GM12864 (cell line): ENCODE results near the gene ZNF212.

ENCODE experiments used
- DNase-seq: peaks from one replicate; pipeline ENCODE4 v3.0.0-alpha.2; 2011; ENCODE audit warnings: low read depth
- H3K4me3 ChIP-seq: 2 replicates; pipeline ENCODE4 v1.5.1; 2011; ENCODE audit warnings: mild to moderate bottlenecking, low read depth, low read length, control low read depth
- TF ChIP-seq, protein P1 (sequence below): IDR thresholded peaks from 2 replicates; pipeline ENCODE4 v1.5.1; 2011; ENCODE audit warnings: low read depth, mild to moderate bottlenecking, moderate library complexity, low read length, control low read depth, inconsistent platforms; ENCODE audit errors: missing control alignments

The ZNF212 gene

DNA sequence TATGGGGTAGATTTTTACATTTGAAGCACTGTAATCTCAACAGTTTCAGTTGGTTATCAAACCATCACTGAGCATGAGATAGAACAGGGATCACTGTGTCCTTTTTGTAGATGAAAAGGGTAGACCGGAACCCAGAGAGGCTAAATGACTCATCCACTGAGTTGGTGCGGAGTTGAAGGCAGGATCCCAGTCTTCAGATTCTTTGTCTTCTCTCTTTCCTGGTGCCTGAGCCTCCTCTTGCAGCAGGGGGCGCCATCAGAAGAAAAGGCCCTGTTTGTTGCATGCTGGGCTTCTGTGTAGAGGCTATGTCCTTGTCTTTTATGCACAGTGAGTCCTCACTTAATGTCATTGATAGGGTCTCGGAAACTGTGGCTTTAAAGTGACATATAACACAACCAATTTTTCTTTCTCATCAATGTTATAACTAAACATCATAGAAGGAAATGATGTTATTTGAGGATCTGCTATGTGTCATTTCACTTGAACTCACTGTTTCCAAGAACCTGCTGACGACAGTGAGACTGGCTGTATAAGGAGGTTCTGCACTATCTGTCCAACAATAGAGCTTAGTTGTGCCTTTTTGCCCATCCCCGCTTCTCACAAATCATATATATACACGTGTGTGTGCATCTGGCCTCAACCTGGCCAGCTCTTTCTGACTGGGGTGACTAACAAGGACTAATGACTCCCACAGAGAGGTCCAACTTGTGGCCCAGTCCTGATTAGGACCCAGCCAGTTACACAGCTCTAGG lies 29.8 kb upstream of the ZNF212 start:
- TF ChIP-seq, protein P1, sequence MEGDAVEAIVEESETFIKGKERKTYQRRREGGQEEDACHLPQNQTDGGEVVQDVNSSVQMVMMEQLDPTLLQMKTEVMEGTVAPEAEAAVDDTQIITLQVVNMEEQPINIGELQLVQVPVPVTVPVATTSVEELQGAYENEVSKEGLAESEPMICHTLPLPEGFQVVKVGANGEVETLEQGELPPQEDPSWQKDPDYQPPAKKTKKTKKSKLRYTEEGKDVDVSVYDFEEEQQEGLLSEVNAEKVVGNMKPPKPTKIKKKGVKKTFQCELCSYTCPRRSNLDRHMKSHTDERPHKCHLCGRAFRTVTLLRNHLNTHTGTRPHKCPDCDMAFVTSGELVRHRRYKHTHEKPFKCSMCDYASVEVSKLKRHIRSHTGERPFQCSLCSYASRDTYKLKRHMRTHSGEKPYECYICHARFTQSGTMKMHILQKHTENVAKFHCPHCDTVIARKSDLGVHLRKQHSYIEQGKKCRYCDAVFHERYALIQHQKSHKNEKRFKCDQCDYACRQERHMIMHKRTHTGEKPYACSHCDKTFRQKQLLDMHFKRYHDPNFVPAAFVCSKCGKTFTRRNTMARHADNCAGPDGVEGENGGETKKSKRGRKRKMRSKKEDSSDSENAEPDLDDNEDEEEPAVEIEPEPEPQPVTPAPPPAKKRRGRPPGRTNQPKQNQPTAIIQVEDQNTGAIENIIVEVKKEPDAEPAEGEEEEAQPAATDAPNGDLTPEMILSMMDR = peak; percentile 79
- peak; percentile 18 for DNase-seq
- H3K4me3 ChIP-seq = no peak overlapping the region

DNA sequence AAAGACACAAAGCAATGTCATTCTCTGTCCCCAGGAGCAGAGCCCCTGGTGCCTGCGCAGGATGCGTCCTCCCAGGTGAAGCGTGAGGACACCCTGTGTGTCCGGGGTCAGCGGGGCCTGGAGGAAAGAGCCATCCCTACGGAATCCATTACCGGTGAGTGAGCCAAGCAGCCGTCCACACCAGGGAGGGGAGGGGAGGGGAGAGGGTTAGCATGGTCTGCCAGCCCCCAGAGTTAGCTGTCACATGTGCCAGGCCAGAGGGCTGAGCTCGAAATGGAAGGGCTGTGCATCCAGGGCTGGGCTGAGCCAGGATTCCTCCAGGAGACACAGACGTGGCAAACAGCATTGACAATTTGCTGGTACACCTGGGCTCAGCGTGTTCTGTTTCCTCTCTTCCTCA lies 28.9 kb upstream of the ZNF212 start:
- DNase-seq = no peak
- TF ChIP-seq, protein P1 = no peak

DNA sequence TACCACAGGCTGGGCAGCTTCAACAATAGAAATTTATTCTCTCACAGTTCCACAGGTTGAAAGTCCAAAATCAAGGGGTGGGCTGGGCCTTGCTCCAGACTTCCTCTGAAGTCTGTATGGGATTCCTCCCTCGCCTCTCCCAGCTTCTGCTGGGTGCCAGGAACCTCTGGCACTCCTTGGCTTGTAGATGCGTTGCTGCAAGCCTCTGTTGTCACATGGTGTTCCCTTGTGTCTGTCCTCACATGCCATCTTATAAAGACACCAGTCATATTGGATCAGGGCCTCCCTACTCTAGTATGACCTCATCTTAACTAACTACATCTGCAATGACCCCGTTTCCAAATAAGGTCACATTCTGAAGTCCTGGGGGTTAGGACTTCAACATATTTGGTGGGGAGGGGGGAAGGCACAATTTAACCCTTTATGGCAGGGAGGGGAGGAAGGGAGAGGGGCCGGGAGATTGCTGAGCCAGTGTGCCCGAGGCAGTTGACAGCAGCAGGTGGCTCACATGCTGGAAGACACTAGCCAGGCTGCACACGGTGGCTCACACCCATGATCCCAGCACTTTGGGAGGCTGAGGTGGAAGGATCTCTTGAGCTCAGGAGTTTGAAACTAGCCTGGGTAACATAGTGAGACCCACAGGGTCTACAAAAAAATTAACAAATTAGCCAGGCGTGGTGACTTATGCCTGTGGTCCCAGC lies 25.3 kb upstream of the ZNF212 start:
- no peak for DNase-seq
- H3K4me3 ChIP-seq = no peak overlapping the region
- TF ChIP-seq, protein P1 = no peak

More for the DNA sequence above, 28.9 kb upstream of the ZNF212 start:
- no peak overlapping the region for H3K4me3 ChIP-seq

DNA sequence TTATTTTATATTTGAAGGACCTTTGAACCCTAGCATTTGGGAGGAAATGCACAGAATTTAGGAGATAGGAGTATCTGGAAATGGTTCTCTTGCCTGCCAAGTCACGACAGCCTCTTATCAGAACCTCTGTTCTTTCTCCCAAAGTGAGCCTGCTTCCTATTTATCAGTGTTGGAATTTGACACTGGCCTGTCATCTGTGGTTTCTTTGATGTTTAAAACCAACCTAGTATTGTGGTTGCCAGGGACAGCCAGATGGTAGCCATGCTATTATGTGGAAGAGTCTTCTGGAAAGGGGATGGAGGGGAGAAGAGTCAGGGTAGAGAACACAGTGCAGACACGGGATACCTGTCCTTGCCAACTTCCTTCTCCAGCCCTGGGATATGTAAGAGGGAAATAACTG lies 23.0 kb upstream of the ZNF212 start:
- DNase-seq = no peak
- no peak overlapping the region for H3K4me3 ChIP-seq
- TF ChIP-seq, protein P1 = no peak

DNA sequence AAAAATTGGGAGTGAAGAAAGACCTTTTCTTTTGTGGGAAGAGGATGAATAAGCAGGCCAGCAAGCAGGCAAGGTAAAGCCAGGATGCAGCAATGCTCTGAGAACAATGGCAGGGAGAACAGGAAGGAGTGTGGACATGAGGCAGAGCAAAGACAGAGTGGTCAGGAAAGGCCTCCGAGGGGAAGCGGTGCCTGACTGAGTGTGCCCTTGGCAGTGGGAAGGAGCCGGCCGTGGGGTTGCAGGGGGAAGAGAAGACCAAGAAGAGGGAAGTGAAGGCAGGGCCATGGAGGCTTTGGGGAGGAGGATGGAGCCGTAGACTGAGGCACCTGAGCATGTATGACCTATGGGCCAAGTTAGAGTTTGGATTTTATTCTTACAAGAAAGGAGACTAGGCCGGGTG lies 21.9 kb upstream of the ZNF212 start:
- H3K4me3 ChIP-seq = no peak overlapping the region
- TF ChIP-seq, protein P1 = no peak
- no peak for DNase-seq

DNA sequence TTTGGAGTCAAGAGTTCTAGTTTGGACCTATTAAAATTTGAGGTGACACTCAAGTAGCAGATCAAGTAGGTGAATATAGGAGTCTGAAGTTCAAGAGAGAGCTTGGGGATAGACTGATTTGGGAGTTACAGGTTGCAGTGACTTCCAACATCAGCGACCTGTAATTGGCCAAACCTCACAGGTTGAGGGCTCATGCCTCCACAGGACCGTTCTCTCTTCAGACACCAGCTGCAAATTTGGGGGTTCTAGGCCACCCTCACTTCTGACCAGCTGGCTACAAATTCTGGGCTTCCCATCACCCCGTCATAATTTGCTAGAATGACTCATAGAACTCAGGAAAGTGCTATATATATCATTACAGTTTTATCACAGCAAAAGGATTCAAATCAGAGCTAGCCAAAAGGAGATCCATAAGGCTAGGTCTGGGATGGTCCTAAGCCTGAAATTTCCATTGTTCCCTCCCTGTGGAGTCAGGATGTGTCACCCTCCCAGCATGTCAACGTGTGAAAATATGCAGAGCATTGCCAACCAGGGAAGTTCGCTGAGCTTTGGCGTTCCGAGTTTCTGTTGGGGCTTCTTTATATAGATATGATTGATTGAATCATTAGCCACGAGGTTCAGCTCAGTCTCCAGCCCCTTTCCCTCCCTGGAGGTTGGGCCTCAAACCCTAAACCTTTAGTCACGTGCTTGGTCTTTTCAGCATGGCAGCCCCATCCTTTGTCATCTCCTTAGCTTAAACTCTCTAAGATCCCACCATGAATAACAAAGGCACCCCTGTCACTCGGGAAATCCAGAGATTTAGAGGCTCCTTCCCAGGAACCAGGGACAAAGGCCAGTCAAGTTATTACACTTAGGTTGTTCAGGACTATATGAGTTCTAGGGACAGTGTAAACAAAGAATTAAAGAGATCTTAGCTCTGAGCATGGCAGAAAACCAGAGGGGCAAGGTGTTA lies 20.7 kb upstream of the ZNF212 start:
- no peak overlapping the region for H3K4me3 ChIP-seq
- TF ChIP-seq, protein P1 = no peak
- DNase-seq = no peak
